IMR-90 (cell line): ENCODE data around the gene MRPL3. TPM values are rescaled to one million over a fixed set of nuclear protein-coding genes. Genes with fewer than 3 reads are reported as not detected.

Experiments used
- ATAC-seq: fragments of 200-7000 bp; cut with Tn5 transposase; 2 replicates; pipeline ENCODE4 v1.9.1; 2020; ENCODE audit warnings: low read depth, mild to moderate bottlenecking, moderate library complexity
- BruUV-seq: library from RNA; stranded (reverse); fragments of 400-500 nt; replicated peaks from 2 replicates; lab custom pipeline; 2021; lab: Mats Ljungman, UMichigan
- CTCF ChIA-PET: fragments of 300-600 bp; formaldehyde crosslinking; extraction: SDS; loops from one replicate; lab custom pipeline; 2021; ENCODE audit warnings: antibody characterized with exemption; lab: Yijun Ruan, JAX
- POLR2A ChIA-PET: fragments of 300-600 bp; sonication (Branson Sonifier 250); formaldehyde crosslinking; loops from one replicate; lab custom pipeline; 2022; ENCODE audit warnings: antibody characterized with exemption; ENCODE audit not compliant: unreplicated experiment; lab: Charles Lee
- DNase-seq: peaks from one replicate; pipeline ENCODE4 v3.0.0; 2013
- H2AFZ ChIP-seq: replicated peaks from 2 replicates; pipeline ENCODE3; 2013; ENCODE audit warnings: low read length, mild to moderate bottlenecking; ENCODE audit not compliant: poor library complexity
- H2AK5ac ChIP-seq: 2 replicates; pipeline ENCODE4 v1.6.1; 2013; ENCODE audit warnings: low read depth, low read length, inconsistent platforms
- H2AK9ac ChIP-seq: replicated peaks from 2 replicates; pipeline ENCODE3; 2013; ENCODE audit warnings: mild to moderate bottlenecking, low read depth, low read length, moderate library complexity; ENCODE audit not compliant: poor library complexity
- H2BK120ac ChIP-seq: 2 replicates; pipeline ENCODE4 v1.6.1; 2013; ENCODE audit warnings: low read depth, low read length, inconsistent platforms
- H2BK15ac ChIP-seq: 3 replicates; pipeline ENCODE4 v1.6.1; 2013; ENCODE audit warnings: low read depth, low read length, inconsistent platforms
- H2BK20ac ChIP-seq: 2 replicates; pipeline ENCODE4 v1.6.1; 2013; ENCODE audit warnings: low read depth, mild to moderate bottlenecking, inconsistent platforms, low read length, moderate library complexity
- H2BK5ac ChIP-seq: 2 replicates; pipeline ENCODE4 v1.6.1; 2013; ENCODE audit warnings: mild to moderate bottlenecking, low read depth, low read length, inconsistent platforms; ENCODE audit not compliant: poor library complexity, severe bottlenecking
- H3K14ac ChIP-seq: replicated peaks from 2 replicates; pipeline ENCODE4 v1.6.1; 2013; ENCODE audit warnings: low read depth, low read length, inconsistent platforms
- H3K18ac ChIP-seq: 2 replicates; pipeline ENCODE4 v1.6.1; 2013; ENCODE audit warnings: low read depth, low read length, control low read depth
- H3K23ac ChIP-seq: 2 replicates; pipeline ENCODE4 v1.6.1; 2013; ENCODE audit warnings: low read depth, low read length, inconsistent platforms
- H3K27ac ChIP-seq: 2 replicates; pipeline ENCODE4 v1.5.1; 2013; ENCODE audit warnings: mild to moderate bottlenecking, control low read depth, low read length; ENCODE audit not compliant: insufficient read depth
- H3K27me3 ChIP-seq: 2 replicates; pipeline ENCODE4 v1.6.1; 2013; ENCODE audit warnings: low read length; ENCODE audit not compliant: control insufficient read depth, insufficient read depth
- H3K36me3 ChIP-seq: 2 replicates; pipeline ENCODE4 v1.6.1; 2013; ENCODE audit warnings: low read length, mixed read lengths; ENCODE audit not compliant: control insufficient read depth, insufficient read depth
- H3K4ac ChIP-seq: 2 replicates; pipeline ENCODE4 v1.6.1; 2013; ENCODE audit warnings: low read depth, low read length, inconsistent platforms
- H3K4me1 ChIP-seq: 2 replicates; pipeline ENCODE4 v1.6.1; 2013; ENCODE audit warnings: low read length, mixed read lengths; ENCODE audit not compliant: control insufficient read depth, insufficient read depth
- H3K4me2 ChIP-seq: 2 replicates; pipeline ENCODE4 v1.6.1; 2013; ENCODE audit warnings: low read depth, mild to moderate bottlenecking, control low read depth, low read length, moderate library complexity
- H3K4me3 ChIP-seq: 2 replicates; pipeline ENCODE4 v1.5.1; 2013; ENCODE audit warnings: low read depth, mild to moderate bottlenecking, control low read depth, low read length, moderate library complexity; ENCODE audit not compliant: insufficient read depth
- H3K56ac ChIP-seq: 2 replicates; pipeline ENCODE4 v1.6.1; 2013; ENCODE audit warnings: low read length, inconsistent platforms; ENCODE audit not compliant: insufficient read depth; ENCODE audit errors: extremely low read depth
- H3K79me1 ChIP-seq, 2 experiments: 2 replicates each; pipeline ENCODE4 v1.6.1; 2013; ENCODE audit warnings: low read length in 2 of 2, inconsistent platforms in 1 of 2, low read depth in 1 of 2
- H3K9ac ChIP-seq: 2 replicates; pipeline ENCODE4 v1.6.1; 2013; ENCODE audit warnings: low read depth, low read length, control low read depth
- H3K9me1 ChIP-seq: 2 replicates; pipeline ENCODE4 v1.6.1; 2013; ENCODE audit warnings: low read length, inconsistent platforms; ENCODE audit not compliant: insufficient read depth
- H3K9me3 ChIP-seq: 2 replicates; pipeline ENCODE4 v1.6.1; 2013; ENCODE audit warnings: low read length; ENCODE audit not compliant: control insufficient read depth, insufficient read depth
- H4K20me1 ChIP-seq: 2 replicates; pipeline ENCODE4 v1.6.1; 2013; ENCODE audit warnings: low read length, inconsistent platforms; ENCODE audit not compliant: insufficient read depth
- H4K5ac ChIP-seq: 2 replicates; pipeline ENCODE4 v1.6.1; 2013; ENCODE audit warnings: mild to moderate bottlenecking, low read depth, low read length, control low read depth
- H4K8ac ChIP-seq, 2 experiments: 2 replicates each; pipeline ENCODE4 v1.6.1; 2013; ENCODE audit warnings: low read depth in 2 of 2, low read length in 2 of 2, control low read depth in 1 of 2, inconsistent platforms in 1 of 2
- H4K91ac ChIP-seq: 2 replicates; pipeline ENCODE4 v1.6.1; 2013; ENCODE audit warnings: low read depth, low read length, inconsistent platforms; ENCODE audit not compliant: insufficient read depth
- BHLHE40 ChIP-seq: fragments of 150-350 bp; IDR thresholded peaks from 2 replicates; pipeline ENCODE4 v1.6.1; 2016; ENCODE audit warnings: mild to moderate bottlenecking, low read depth, low read length
- CHD1 ChIP-seq: IDR thresholded peaks from 2 replicates; pipeline ENCODE4 v1.6.1; 2012; ENCODE audit warnings: low read depth, low read length, improper control_type of control experiment
- MAFK ChIP-seq: IDR thresholded peaks from 2 replicates; pipeline ENCODE4 v1.6.1; 2012; ENCODE audit warnings: low read depth, low read length, improper control_type of control experiment
- MAZ ChIP-seq: IDR thresholded peaks from 2 replicates; pipeline ENCODE4 v1.6.1; 2012; ENCODE audit warnings: low read depth, mild to moderate bottlenecking, low read length, improper control_type of control experiment, moderate library complexity, borderline replicate concordance
- MXI1 ChIP-seq: IDR thresholded peaks from 2 replicates; pipeline ENCODE4 v1.6.1; 2012; ENCODE audit warnings: low read depth, mild to moderate bottlenecking, low read length, moderate library complexity, borderline replicate concordance
- NFE2L2 ChIP-seq: fragments of 150-350 bp; IDR thresholded peaks from 2 replicates; pipeline ENCODE4 v1.6.1; 2016; ENCODE audit warnings: low read depth, mild to moderate bottlenecking, low read length
- POLR2A ChIP-seq: IDR thresholded peaks from 2 replicates; pipeline ENCODE4 v1.6.1; 2012; ENCODE audit warnings: mild to moderate bottlenecking, low read depth, low read length
- RCOR1 ChIP-seq: IDR thresholded peaks from 2 replicates; pipeline ENCODE4 v1.6.1; 2012; ENCODE audit warnings: mild to moderate bottlenecking, low read length, improper control_type of control experiment; ENCODE audit not compliant: insufficient replicate concordance
- RFX5 ChIP-seq: IDR thresholded peaks from 2 replicates; pipeline ENCODE4 v1.8.0; 2012; ENCODE audit warnings: low read depth, mild to moderate bottlenecking, low read length, moderate library complexity
- SMC3 ChIP-seq: fragments of 150-350 bp; IDR thresholded peaks from 2 replicates; pipeline ENCODE4 v1.6.1; 2016; ENCODE audit warnings: low read depth, mild to moderate bottlenecking, antibody characterized with exemption, low read length, moderate library complexity
- dilution Hi-C: fragments of 300-500 bp; cut with HindIII; formaldehyde crosslinking; loops from one replicate; pipeline ENCODE4 v1.14.3; 2018; ENCODE audit warnings: low sequenced_read_pairs; ENCODE audit not compliant: unreplicated experiment
- in situ Hi-C: fragments of 300-500 bp; cut with MboI; formaldehyde crosslinking; loops from 3 replicates; pipeline ENCODE4 v1.14.3; 2019; ENCODE audit warnings: low sequenced_read_pairs, inconsistent platforms, mixed read lengths
- intact Hi-C: fragments of 100-400 bp; cut with micrococcal nuclease; formaldehyde crosslinking; loops from 2 replicates; pipeline ENCODE4 v1.10.0; 2022
- polyA plus RNA-seq, 3 experiments: library from polyadenylated mRNA; depleted of rRNA; stranded (reverse); fragments of >200 nt; gene quantifications; 2 replicates each; pipeline ENCODE4 v1.2.3, GENCODE V29; 2012; ENCODE audit warnings: low replicate concordance in 1 of 3
- total RNA-seq: library from RNA; depleted of rRNA; stranded (reverse); fragments of >200 nt; gene quantifications from 2 replicates; pipeline ENCODE4 v1.2.3, GENCODE V29; 2012
- TF ChIP-seq, protein P1 (sequence below): fragments of 150-350 bp; IDR thresholded peaks from 2 replicates; pipeline ENCODE4 v1.6.1; 2017; ENCODE audit warnings: mild to moderate bottlenecking, antibody characterized with exemption, low read length, low read depth

MRPL3 gene
- total and polyA plus RNA-seq, 2 of the 4 experiments (the other 2 are of a cell fraction): 107 to 206 TPM

GRCh38 chr3:131540143-131540542, 37.4 kb upstream of the MRPL3 start:
- ATAC-seq (no peak), DNase-seq (no peak)
- CTCF ChIA-PET: no interaction called here
- H2AK9ac ChIP-seq: no peak overlapping the region
- no peak overlapping the region for H3K23ac ChIP-seq
- no peak overlapping the region for H3K4ac ChIP-seq
- POLR2A ChIA-PET: no interaction called here
- no peak overlapping the region for H3K14ac ChIP-seq
- no peak overlapping the region for H3K27ac ChIP-seq
- no peaks in the 10 kb centered on the region for H3K9me3 ChIP-seq
- TF ChIP-seq POLR2A (no peak), MXI1 (no peak), CHD1 (no peak), RCOR1 (no peak), RFX5 (no peak), MAZ (no peak), MAFK (no peak), SMC3 (no peak), BHLHE40 (no peak), NFE2L2 (no peak)
- TF ChIP-seq, protein P1, sequence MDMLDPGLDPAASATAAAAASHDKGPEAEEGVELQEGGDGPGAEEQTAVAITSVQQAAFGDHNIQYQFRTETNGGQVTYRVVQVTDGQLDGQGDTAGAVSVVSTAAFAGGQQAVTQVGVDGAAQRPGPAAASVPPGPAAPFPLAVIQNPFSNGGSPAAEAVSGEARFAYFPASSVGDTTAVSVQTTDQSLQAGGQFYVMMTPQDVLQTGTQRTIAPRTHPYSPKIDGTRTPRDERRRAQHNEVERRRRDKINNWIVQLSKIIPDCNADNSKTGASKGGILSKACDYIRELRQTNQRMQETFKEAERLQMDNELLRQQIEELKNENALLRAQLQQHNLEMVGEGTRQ: no peak
- intact Hi-C loops: no loop called here
- H3K18ac ChIP-seq: no peak overlapping the region
- H2BK20ac ChIP-seq: no peak overlapping the region
- no peak overlapping the region for H3K56ac ChIP-seq
- no peak overlapping the region for H3K4me2 ChIP-seq
- no peaks in the 10 kb centered on the region for H4K20me1 ChIP-seq
- no peaks in the 10 kb centered on the region for H3K36me3 ChIP-seq
- H2AFZ ChIP-seq: no peak overlapping the region
- no peak overlapping the region for H2BK120ac ChIP-seq
- H3K9me1 ChIP-seq: no peaks in the 10 kb centered on the region; the same call in 1 of the 2 replicates
- no TSS peak for BruUV-seq
- no peak overlapping the region for H2BK15ac ChIP-seq
- H4K91ac ChIP-seq: no peak overlapping the region
- H4K5ac ChIP-seq: no peak overlapping the region
- H3K4me1 ChIP-seq: peaks cover 2% of the 10 kb centered on the region; the same call in 1 of the 2 replicates
- H3K9ac ChIP-seq: no peak overlapping the region
- no peak overlapping the region for H4K8ac ChIP-seq
- no peak overlapping the region for H2BK5ac ChIP-seq
- H3K79me1 ChIP-seq: no peaks in the 10 kb centered on the region
- no peaks in the 10 kb centered on the region for H3K27me3 ChIP-seq
- dilution Hi-C loops: no loop called here
- in situ Hi-C loops: no loop called here
- H2AK5ac ChIP-seq: no peak overlapping the region
- no peak overlapping the region for H3K4me3 ChIP-seq
